ENCODE data around the gene MED4.

DNA sequence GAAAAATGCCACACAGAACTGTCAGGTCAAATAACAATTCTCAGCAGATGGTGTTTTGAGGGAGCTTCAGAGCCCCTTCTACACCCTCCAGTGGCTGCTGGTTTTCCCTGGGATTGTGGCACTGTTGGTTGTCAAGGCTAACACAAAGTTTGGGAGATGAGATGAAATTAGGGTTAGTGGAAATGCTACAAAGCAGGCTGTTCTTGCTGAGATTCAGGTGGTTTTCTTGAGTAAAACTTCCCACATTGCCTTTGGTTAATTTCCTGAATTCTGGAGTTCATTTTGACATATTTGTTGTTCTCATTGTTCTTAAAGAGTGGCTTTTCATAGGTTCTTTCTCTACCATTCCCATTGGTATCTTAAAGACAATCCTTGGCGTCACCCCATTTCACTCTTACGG is 22.1 kb downstream of the MED4 start:
- TF ChIP-seq GATA2 (CRISPR knock-in tag; IDR thresholded peaks at IDR 0.05), result no peak
- TF ChIP-seq EP300 (IDR thresholded peaks at IDR 0.05; ENCODE audit: borderline replicate concordance in 1 of 2, low read depth in 1 of 2, low read length in 1 of 2), result no peak
- TF ChIP-seq POLR2AphosphoS5 (IDR thresholded peaks at IDR 0.05; ENCODE audit: low read depth, low read length), result no peak
- TF ChIP-seq, protein P1, sequence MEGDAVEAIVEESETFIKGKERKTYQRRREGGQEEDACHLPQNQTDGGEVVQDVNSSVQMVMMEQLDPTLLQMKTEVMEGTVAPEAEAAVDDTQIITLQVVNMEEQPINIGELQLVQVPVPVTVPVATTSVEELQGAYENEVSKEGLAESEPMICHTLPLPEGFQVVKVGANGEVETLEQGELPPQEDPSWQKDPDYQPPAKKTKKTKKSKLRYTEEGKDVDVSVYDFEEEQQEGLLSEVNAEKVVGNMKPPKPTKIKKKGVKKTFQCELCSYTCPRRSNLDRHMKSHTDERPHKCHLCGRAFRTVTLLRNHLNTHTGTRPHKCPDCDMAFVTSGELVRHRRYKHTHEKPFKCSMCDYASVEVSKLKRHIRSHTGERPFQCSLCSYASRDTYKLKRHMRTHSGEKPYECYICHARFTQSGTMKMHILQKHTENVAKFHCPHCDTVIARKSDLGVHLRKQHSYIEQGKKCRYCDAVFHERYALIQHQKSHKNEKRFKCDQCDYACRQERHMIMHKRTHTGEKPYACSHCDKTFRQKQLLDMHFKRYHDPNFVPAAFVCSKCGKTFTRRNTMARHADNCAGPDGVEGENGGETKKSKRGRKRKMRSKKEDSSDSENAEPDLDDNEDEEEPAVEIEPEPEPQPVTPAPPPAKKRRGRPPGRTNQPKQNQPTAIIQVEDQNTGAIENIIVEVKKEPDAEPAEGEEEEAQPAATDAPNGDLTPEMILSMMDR (IDR thresholded peaks at IDR 0.05), result no peak
- TF ChIP-seq, protein P2, sequence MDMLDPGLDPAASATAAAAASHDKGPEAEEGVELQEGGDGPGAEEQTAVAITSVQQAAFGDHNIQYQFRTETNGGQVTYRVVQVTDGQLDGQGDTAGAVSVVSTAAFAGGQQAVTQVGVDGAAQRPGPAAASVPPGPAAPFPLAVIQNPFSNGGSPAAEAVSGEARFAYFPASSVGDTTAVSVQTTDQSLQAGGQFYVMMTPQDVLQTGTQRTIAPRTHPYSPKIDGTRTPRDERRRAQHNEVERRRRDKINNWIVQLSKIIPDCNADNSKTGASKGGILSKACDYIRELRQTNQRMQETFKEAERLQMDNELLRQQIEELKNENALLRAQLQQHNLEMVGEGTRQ (IDR thresholded peaks at IDR 0.05; ENCODE audit: borderline replicate concordance, low read depth, low read length), result no peak
- no peak for TF ChIP-seq ELF1 (IDR thresholded peaks at IDR 0.05)
- TF ChIP-seq YY1 (IDR thresholded peaks at IDR 0.05; ENCODE audit: low read depth), result no peak
- TF ChIP-seq RFX5 (IDR thresholded peaks at IDR 0.05; ENCODE audit: low read length), result no peak

Measured in SK-N-SH (cell line).